Measurements from ENCODE around the gene ISL2.

- TF ChIP-seq, protein P1, sequence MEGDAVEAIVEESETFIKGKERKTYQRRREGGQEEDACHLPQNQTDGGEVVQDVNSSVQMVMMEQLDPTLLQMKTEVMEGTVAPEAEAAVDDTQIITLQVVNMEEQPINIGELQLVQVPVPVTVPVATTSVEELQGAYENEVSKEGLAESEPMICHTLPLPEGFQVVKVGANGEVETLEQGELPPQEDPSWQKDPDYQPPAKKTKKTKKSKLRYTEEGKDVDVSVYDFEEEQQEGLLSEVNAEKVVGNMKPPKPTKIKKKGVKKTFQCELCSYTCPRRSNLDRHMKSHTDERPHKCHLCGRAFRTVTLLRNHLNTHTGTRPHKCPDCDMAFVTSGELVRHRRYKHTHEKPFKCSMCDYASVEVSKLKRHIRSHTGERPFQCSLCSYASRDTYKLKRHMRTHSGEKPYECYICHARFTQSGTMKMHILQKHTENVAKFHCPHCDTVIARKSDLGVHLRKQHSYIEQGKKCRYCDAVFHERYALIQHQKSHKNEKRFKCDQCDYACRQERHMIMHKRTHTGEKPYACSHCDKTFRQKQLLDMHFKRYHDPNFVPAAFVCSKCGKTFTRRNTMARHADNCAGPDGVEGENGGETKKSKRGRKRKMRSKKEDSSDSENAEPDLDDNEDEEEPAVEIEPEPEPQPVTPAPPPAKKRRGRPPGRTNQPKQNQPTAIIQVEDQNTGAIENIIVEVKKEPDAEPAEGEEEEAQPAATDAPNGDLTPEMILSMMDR (IDR thresholded peaks at IDR 0.05; ENCODE audit: low read length): peak; percentile 38; the same call in 1 of the 2 replicates
- TF ChIP-seq EZH2 (IDR thresholded peaks at IDR 0.05; ENCODE audit: borderline replicate concordance, low read length): no peak
Measured at GRCh38 chr15:76340803-76341365, 4.3 kb downstream of the ISL2 start.
